Stimulated activated CD8-positive, alpha-beta memory T cell treated with anti-CD3 and anti-CD28 coated beads, Interleukin-7, amount 100 ng/mL, for 4 hours (primary cell): Measurements from ENCODE around the gene KLC1.
A peak's percentile ranks its signal among the peaks of the same experiment; 100 is the strongest.
"Not testable (repeated sequence)": the region's sequence is repeated elsewhere in the genome, so short reads cannot be mapped to it uniquely, and the experiment has no call there.

ENCODE experiments used
- DNase-seq, 2 donors: peaks; one replicate each; pipeline ENCODE4 v3.0.0-alpha.2; 2020; ENCODE audit warnings: low read depth in 2 of 2

KLC1 gene

DNA sequence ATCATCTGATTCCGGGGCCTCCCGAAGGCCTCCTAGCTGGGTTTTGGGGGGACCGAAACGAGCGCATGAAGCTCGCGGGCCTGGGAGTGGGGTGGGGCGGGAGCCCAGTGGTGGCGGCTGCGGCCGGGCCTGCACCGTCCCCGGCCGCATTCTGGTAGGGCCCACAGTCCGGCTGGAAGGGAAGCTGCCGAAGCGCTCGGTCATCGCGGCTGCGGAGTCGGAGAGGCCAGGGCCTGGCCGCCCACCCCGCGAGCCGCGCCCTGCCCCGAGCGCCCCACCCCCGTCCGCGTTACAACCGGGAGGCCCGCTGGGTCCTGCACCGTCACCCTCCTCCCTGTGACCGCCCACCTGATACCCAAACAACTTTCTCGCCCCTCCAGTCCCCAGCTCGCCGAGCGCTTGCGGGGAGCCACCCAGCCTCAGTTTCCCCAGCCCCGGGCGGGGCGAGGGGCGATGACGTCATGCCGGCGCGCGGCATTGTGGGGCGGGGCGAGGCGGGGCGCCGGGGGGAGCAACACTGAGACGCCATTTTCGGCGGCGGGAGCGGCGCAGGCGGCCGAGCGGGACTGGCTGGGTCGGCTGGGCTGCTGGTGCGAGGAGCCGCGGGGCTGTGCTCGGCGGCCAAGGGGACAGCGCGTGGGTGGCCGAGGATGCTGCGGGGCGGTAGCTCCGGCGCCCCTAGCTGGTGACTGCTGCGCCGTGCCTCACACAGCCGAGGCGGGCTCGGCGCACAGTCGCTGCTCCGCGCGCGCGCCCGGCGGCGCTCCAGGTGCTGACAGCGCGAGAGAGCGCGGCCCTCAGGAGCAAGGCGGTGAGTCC lies at the start of gene KLC1:
KLC1 (plus strand) TSS at position 528 of the 819 bp plus-strand sequence. CDS start 25,354 bp downstream, outside the sequence.
- DNase-seq: peak; percentile 65 to 80

DNA sequence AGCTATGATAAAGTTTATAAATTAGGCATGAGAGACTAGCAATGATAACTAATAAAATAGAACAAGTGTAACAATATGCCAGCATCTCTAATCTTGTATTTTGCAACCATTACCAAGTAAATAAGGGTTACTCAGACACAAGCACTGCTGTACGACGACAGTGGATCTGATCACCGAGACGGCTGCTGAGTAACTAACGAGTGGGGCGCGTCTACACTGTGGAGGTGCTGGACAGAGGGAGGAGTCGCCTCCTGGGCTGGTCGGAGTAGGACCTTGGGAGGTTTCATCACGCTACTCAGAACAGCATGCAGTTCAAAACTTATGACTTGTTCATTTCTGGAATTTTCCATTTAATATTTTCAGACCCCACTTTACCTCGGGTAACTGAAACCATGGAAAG lies 47.8 kb upstream of the KLC1 start:
- no peak for DNase-seq

GRCh38 chr14:103581954-103582703 lies 46.9 kb upstream of the KLC1 start:
- no peak for DNase-seq

GRCh38 chr14:103584326-103584915 lies 44.6 kb upstream of the KLC1 start:
- no peak for DNase-seq

DNA sequence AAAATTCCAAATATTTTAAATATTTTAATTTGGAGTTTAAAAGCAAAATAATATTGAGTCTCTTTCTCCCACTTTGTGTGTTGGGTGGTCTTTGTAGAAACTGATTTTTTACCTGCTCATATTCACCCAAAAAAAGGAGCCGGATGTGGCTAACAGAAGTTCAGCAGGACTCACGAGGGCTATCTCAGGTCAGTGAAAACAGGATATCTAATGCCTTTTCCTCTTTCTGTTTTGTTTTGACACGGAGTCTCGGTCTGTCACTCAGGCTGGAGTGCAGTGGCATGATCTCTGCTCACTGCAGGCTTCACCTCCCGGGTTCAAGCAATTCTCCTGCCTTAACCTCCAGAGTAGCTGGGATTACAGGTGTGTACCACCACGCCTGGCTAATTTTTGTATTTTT lies 35.4 kb upstream of the KLC1 start:
- no peak for DNase-seq

- no peak for DNase-seq
Measured at GRCh38 chr14:103594265-103594664, 34.7 kb upstream of the KLC1 start.

- no peak for DNase-seq
Measured at GRCh38 chr14:103597623-103598377, 31.2 kb upstream of the KLC1 start.

GRCh38 chr14:103600503-103600902 lies 28.5 kb upstream of the KLC1 start:
- DNase-seq: no peak

- no peak for DNase-seq
Measured at GRCh38 chr14:103604620-103605019, 24.4 kb upstream of the KLC1 start.

GRCh38 chr14:103606963-103607668 lies 21.9 kb upstream of the KLC1 start:
- peak; percentile 22 to 41 for DNase-seq

DNA sequence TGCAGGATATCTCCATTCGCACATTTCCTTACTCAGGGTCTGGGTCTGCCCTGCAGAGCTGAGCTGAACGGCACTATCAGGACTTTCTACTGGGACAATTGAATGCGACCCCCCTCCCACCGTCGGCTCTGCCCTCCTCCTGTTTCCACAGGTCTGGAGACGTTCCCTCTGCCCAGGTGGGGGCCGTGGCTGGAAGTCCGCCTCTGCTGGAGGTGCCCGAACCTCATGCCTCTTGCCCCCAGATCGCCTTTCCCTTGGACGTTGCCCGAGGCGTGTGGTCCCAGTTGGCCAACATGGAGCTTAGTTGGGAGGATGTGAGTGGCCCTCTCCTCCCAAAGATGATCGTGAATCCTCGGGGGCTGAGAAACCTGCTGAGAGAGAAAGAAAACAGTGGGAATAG lies 21.2 kb upstream of the KLC1 start:
- DNase-seq: no peak

DNA sequence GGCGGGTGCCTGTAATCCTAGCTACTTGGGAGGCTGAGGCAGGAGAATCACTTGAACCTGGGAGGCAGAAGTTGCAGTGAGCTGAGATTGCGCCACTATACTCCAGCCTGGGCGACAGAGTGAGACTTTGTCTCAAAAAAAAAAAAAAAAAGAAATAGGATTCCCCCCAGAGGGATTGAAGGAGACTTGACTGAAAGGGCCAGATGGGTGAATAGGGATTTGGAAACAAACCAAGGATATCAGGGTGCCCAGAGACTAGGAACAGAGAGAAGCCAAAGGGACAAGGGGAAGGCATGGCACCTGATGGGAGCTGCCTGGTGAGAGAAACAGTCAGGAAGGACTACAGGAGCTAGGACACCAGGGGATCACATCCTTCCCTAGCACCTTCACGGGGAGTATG lies 19.9 kb upstream of the KLC1 start:
- not testable (repeated sequence) for DNase-seq

DNA sequence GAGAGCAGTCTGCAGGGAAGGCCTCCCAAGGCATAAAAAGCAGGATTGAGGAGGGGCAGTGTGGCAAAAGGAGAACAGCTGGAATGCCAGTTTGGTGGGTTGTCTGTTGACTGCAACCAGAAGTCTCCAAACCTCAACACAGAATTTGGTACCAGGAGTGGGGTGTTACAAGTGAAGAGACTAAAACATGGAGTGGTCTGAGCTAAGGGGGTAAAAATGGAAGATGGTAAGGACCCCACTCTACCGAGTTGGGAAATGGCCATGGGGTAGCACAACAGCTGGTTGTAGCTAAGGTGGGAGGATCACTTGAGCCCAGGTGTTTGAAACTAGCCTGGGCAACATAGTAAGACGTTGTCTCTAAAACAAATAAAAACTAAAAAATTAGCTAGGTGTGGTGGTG lies 17.8 kb upstream of the KLC1 start:
- DNase-seq: no peak

GRCh38 chr14:103613517-103613916 lies 15.5 kb upstream of the KLC1 start:
- DNase-seq: no peak

GRCh38 chr14:103616635-103617300 lies 12.2 kb upstream of the KLC1 start:
- no peak for DNase-seq

DNA sequence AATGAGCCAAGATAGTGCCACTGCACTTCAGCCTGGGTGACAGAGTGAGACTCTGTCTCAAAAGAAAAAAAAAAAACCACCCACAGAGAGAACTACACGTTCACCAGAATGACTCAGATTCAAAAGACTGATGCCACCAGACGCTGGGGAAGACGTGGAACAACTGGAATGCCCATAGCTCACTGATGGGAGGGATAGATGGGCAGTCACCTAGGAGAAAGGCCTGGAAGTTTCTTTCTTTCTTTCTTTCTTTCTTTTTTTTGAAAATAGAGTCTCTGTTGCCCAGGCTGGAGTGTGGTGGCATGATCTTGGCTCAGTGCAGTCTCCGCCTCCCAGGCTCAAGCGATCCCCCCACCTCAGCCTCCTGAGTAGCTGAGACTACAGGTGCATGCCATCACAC lies 10.0 kb upstream of the KLC1 start:
- DNase-seq: no peak

GRCh38 chr14:103621860-103622259 lies 7.2 kb upstream of the KLC1 start:
- DNase-seq: no peak

DNA sequence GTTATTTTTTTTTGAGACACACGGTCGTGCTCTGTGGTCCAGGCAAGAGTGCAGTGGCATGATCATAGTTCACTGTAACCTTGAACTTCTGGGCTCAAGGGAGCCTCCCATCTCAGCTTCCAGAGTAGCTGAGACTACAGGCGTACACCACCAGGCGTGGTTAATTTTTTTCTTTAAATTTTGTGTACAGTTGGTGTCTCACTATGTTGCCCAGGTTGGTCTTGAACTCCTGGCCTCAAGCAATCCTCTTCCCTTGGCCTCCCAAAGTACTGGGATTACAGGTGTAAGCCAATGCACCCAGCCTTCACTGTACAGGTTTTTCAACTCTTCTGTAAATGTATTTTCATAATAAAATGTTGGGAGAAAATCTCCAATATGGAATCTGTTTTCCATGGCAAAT lies 5.7 kb upstream of the KLC1 start:
- DNase-seq: no peak

DNA sequence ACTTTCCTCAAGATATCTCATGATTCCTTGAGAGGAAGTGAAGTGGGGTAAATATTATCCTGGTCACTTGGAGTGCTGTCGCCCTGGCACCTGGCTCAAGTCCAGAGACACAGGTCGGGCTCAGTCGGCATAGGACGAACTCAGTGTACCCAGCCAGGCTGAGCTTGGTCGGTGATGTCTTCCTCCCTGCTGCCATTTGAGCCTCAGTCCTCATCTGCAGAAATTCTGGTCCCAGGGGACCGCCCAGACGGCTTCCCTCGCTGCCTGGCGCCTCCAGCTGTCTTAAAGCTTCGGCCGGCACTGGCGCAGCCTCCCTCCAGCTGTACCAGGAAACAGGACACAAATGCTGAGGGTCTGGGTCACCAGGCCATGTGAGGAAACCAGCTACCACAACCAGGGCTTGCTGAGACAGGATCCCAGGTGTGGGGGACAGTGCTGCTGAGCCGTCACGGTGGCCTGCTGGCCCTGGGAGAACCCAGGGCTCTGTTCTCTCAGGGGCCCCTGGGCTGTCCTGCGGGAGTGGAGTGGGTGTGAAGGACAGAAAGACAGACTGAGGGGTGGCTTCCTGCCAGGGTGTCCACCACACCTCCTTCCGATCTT lies 5.0 kb upstream of the KLC1 start:
- DNase-seq: no peak

GRCh38 chr14:103624860-103625259 lies 4.2 kb upstream of the KLC1 start:
- no peak for DNase-seq
